Keratinocyte (primary cell): Measurements from ENCODE around the gene NME8. TPM values are rescaled to one million over a fixed set of nuclear protein-coding genes. Genes with fewer than 3 reads are reported as not detected.

Source experiments
- DNase-seq: peaks from one replicate; pipeline ENCODE4 v3.0.0-alpha.2; 2011; ENCODE audit warnings: low read depth, missing footprints, low spot score
- FAIRE-seq: peaks from 2 replicates; lab custom pipeline; 2011; peaks lifted over from hg19 to GRCh38; lab: Jason Lieb, UNC
- H2AFZ ChIP-seq: 2 replicates; pipeline ENCODE4 v1.6.0; 2012; ENCODE audit warnings: low read length, control low read depth, inconsistent platforms; ENCODE audit not compliant: control insufficient read depth
- H3K27ac ChIP-seq: 2 replicates; pipeline ENCODE4 v1.5.1; 2011; ENCODE audit warnings: low read length; ENCODE audit not compliant: control insufficient read depth, insufficient read depth
- H3K27me3 ChIP-seq: 3 replicates; pipeline ENCODE4 v1.6.0; 2011; ENCODE audit warnings: low read length; ENCODE audit not compliant: control insufficient read depth, insufficient read depth; ENCODE audit errors: extremely low read depth
- H3K36me3 ChIP-seq, 2 experiments: 2 replicates in 1 of 2; 3 replicates in 1 of 2; pipeline ENCODE4 v1.5.1; 2011; ENCODE audit warnings: low read length in 2 of 2, mild to moderate bottlenecking in 1 of 2; ENCODE audit not compliant: control insufficient read depth in 2 of 2, insufficient read depth in 2 of 2; ENCODE audit errors: extremely low read depth in 1 of 2
- H3K4me1 ChIP-seq: 3 replicates; pipeline ENCODE4 v1.5.1; 2011; ENCODE audit warnings: low read length; ENCODE audit not compliant: control insufficient read depth, insufficient read depth; ENCODE audit errors: extremely low read depth
- H3K4me2 ChIP-seq: 3 replicates; pipeline ENCODE4 v1.6.0; 2011; ENCODE audit warnings: low read depth, low read length; ENCODE audit not compliant: control insufficient read depth, insufficient read depth; ENCODE audit errors: extremely low read depth
- H3K4me3 ChIP-seq, 3 experiments: fragments of 200-600 bp in 1 of 3; sonication (generic) in 1 of 3; 2 replicates in 2 of 3; 3 replicates in 1 of 3; pipeline ENCODE4 v1.5.1; 2011 to 2016; ENCODE audit warnings: low read length in 3 of 3, mild to moderate bottlenecking in 3 of 3, control low read depth in 2 of 3, inconsistent platforms in 1 of 3, low read depth in 1 of 3, mixed read lengths in 1 of 3, mixed run types in 1 of 3, moderate library complexity in 1 of 3; ENCODE audit not compliant: control insufficient read depth in 2 of 3, insufficient read depth in 2 of 3; ENCODE audit errors: extremely low read depth in 1 of 3
- H3K79me2 ChIP-seq: 2 replicates; pipeline ENCODE4 v1.6.0; 2012; ENCODE audit warnings: low read length; ENCODE audit not compliant: control insufficient read depth, insufficient read depth
- H3K9ac ChIP-seq: 3 replicates; pipeline ENCODE4 v1.6.0; 2011; ENCODE audit warnings: low read length; ENCODE audit not compliant: control insufficient read depth, insufficient read depth; ENCODE audit errors: extremely low read depth
- H3K9me1 ChIP-seq: 3 replicates; pipeline ENCODE4 v1.6.0; 2011; ENCODE audit warnings: low read length; ENCODE audit not compliant: control insufficient read depth, insufficient read depth; ENCODE audit errors: extremely low read depth
- H3K9me3 ChIP-seq: 2 replicates; pipeline ENCODE4 v1.5.1; 2012; ENCODE audit warnings: low read depth, low read length; ENCODE audit not compliant: control insufficient read depth
- H4K20me1 ChIP-seq: 3 replicates; pipeline ENCODE4 v1.6.0; 2011; ENCODE audit warnings: low read length; ENCODE audit not compliant: control insufficient read depth, insufficient read depth; ENCODE audit errors: extremely low read depth
- EZH2 ChIP-seq: IDR thresholded peaks from one replicate; pipeline ENCODE4 v1.6.1; 2012; ENCODE audit warnings: inconsistent platforms, mild to moderate bottlenecking, low read length, moderate library complexity
- dilution Hi-C: fragments of 300-500 bp; cut with MboI; formaldehyde crosslinking; loops from one replicate; pipeline ENCODE4 v1.7.0; 2020; ENCODE audit warnings: low sequenced_read_pairs; ENCODE audit not compliant: extremely low pct_ligation_motif_present
- polyA plus RNA-seq, 5 experiments: library from polyadenylated mRNA; depleted of rRNA in 3 of 5; stranded (reverse) in 3 of 5; stranded (forward) in 1 of 5; unstranded in 1 of 5; fragments of >200 nt; gene quantifications; 1 replicate in 1 of 5; 2 replicates in 3 of 5; 3 replicates in 1 of 5; pipeline versions ENCODE4 v1.2.1 to v1.2.3, GENCODE V29; 2011 to 2012; ENCODE audit warnings: missing spikeins in 2 of 5, low read depth in 1 of 5, low replicate concordance in 1 of 5
- TF ChIP-seq, protein P1 (sequence below), 3 experiments: IDR thresholded peaks in 1 of 3; conservative IDR thresholded peaks in 1 of 3; optimal IDR thresholded peaks in 1 of 3; 2 replicates in 2 of 3; 3 replicates in 1 of 3; pipeline versions ENCODE3 to v1.5.1; 2011; ENCODE audit warnings: low read length in 3 of 3, mild to moderate bottlenecking in 3 of 3, moderate library complexity in 2 of 3, control low read depth in 1 of 3, inconsistent platforms in 1 of 3; ENCODE audit not compliant: insufficient read depth in 2 of 3; ENCODE audit errors: extremely low read depth in 1 of 3

Gene NME8
- polyA plus RNA-seq, 1 donor (not counting 4 experiments of a cell fraction or from before 2014, with no cell fraction given), result not detected

DNA sequence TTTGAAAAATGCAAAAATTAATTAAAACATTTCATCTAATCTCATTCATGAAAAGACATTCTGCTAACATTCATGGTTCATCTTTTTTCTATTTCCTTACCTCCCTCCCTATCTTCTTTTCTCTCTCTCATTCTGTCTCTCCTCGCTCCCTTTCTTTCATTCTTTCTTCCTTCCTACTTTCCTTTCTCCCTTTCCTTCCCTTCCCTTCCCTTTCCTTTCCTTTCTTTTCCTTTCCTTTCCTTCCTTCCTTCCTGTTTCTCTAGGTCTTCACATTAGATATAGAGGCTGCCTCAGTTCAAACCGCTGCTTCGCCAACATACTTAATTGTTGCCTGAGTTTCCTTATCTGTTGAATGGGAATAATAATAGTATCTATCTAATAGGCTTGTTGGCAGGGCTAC lies 46.3 kb downstream of the NME8 start:
- no peak overlapping the region for H2AFZ ChIP-seq
- no peaks in the 10 kb centered on the region for H3K9me1 ChIP-seq
- TF ChIP-seq, protein P1, sequence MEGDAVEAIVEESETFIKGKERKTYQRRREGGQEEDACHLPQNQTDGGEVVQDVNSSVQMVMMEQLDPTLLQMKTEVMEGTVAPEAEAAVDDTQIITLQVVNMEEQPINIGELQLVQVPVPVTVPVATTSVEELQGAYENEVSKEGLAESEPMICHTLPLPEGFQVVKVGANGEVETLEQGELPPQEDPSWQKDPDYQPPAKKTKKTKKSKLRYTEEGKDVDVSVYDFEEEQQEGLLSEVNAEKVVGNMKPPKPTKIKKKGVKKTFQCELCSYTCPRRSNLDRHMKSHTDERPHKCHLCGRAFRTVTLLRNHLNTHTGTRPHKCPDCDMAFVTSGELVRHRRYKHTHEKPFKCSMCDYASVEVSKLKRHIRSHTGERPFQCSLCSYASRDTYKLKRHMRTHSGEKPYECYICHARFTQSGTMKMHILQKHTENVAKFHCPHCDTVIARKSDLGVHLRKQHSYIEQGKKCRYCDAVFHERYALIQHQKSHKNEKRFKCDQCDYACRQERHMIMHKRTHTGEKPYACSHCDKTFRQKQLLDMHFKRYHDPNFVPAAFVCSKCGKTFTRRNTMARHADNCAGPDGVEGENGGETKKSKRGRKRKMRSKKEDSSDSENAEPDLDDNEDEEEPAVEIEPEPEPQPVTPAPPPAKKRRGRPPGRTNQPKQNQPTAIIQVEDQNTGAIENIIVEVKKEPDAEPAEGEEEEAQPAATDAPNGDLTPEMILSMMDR (optimal IDR thresholded peaks at IDR 0.05 in 1 of 3, IDR thresholded peaks at IDR 0.05 in 1 of 3, conservative IDR thresholded peaks at IDR 0.05 in 1 of 3; ENCODE audit: extremely low read depth in 1 of 3, insufficient read depth in 2 of 3, low read length in 3 of 3), result no peak
- no peak for TF ChIP-seq EZH2
- no peaks in the 10 kb centered on the region for H3K27me3 ChIP-seq
- H3K9ac ChIP-seq, result no peak overlapping the region
- no peak overlapping the region for H3K4me2 ChIP-seq
- H3K9me3 ChIP-seq, result no peaks in the 10 kb centered on the region
- H3K79me2 ChIP-seq, result no peaks in the 10 kb centered on the region
- FAIRE-seq, result no peak
- H3K27ac ChIP-seq, result no peak overlapping the region
- no peaks in the 10 kb centered on the region for H3K4me1 ChIP-seq
- dilution Hi-C loops, result no loop called here
- H3K36me3 ChIP-seq, result no peaks in the 10 kb centered on the region
- DNase-seq, result no peak
- no peaks in the 10 kb centered on the region for H4K20me1 ChIP-seq
- no peak overlapping the region for H3K4me3 ChIP-seq

DNA sequence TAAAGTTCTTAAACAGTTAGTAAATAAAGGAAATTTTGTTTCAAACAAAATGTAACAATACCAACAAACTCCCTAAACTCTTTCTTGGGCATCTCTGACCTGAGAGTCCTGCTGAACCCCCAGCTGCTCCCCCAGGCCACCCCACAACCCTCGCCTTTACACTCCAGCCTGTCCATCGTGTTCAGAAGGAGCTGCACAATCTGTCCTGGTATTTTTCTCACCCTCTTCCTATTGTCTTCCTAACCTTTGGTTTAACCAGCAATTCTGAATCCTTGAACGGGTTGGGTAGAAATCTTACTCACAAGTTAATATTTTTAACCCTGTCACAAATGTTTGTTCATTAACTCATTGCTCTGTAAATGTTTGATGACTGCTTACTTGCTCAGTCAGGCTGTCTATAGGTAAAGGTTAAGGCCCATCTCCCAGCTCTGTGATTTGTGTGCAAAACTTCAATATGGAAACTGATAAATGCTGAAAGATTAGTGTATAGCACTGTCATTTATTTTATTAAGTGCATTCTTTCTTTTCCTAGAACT lies 51.4 kb downstream of the NME8 start:
- Histone ChIP-seq H3K9me1 (no peaks in the 10 kb centered on the region), H3K4me2 (no peak overlapping the region), H3K9me3 (no peaks in the 10 kb centered on the region), H3K27ac (no peak overlapping the region), H3K27me3 (no peaks in the 10 kb centered on the region), H3K9ac (no peak overlapping the region), H3K79me2 (no peaks in the 10 kb centered on the region), H4K20me1 (no peaks in the 10 kb centered on the region), H3K36me3 (no peaks in the 10 kb centered on the region), H3K4me1 (no peaks in the 10 kb centered on the region), H3K4me3 (no peak overlapping the region), H2AFZ (no peak overlapping the region)
- FAIRE-seq (no peak), DNase-seq (no peak)
- TF ChIP-seq EZH2, result no peak
- TF ChIP-seq, protein P1 (optimal IDR thresholded peaks at IDR 0.05 in 1 of 3, IDR thresholded peaks at IDR 0.05 in 1 of 3, conservative IDR thresholded peaks at IDR 0.05 in 1 of 3; ENCODE audit: extremely low read depth in 1 of 3, insufficient read depth in 2 of 3, low read length in 3 of 3), result no peak
- dilution Hi-C loops, result no loop called here
